Mesodermal cell (in vitro differentiated cells): ENCODE data around the gene NECTIN2.

Experiments used
- H3K27ac ChIP-seq: 2 replicates; pipeline ENCODE4 v1.7.0; 2013; ENCODE audit warnings: mild to moderate bottlenecking, low read depth, low read length, moderate library complexity; ENCODE audit not compliant: severe bottlenecking
- H3K36me3 ChIP-seq: 2 replicates; pipeline ENCODE4 v1.7.1; 2013; ENCODE audit warnings: mild to moderate bottlenecking, low read length, moderate library complexity; ENCODE audit not compliant: control insufficient read depth, insufficient read depth
- H3K4me1 ChIP-seq: one replicate; pipeline ENCODE4 v1.7.1; 2013; ENCODE audit warnings: mild to moderate bottlenecking, low read length; ENCODE audit not compliant: insufficient read depth, control insufficient read depth, poor library complexity, severe bottlenecking
- H3K4me3 ChIP-seq: 2 replicates; pipeline ENCODE4 v1.7.0; 2013; ENCODE audit warnings: low read length, control low read depth, mild to moderate bottlenecking; ENCODE audit not compliant: insufficient read depth, poor library complexity, severe bottlenecking; ENCODE audit errors: extremely low read depth
- H3K9me3 ChIP-seq: 2 replicates; pipeline ENCODE4 v1.7.1; 2013; ENCODE audit warnings: mild to moderate bottlenecking, low read length, moderate library complexity; ENCODE audit not compliant: control insufficient read depth
- WGBS, 2 experiments: methylation state at CpG; one replicate each; pipeline ENCODE4 v1.1.5; 2013; ENCODE audit warnings: missing lambda C conversion rate in 2 of 2; ENCODE audit not compliant: insufficient coverage in 2 of 2; 5-methylcytosine and 5-hydroxymethylcytosine counted together

The NECTIN2 gene

DNA sequence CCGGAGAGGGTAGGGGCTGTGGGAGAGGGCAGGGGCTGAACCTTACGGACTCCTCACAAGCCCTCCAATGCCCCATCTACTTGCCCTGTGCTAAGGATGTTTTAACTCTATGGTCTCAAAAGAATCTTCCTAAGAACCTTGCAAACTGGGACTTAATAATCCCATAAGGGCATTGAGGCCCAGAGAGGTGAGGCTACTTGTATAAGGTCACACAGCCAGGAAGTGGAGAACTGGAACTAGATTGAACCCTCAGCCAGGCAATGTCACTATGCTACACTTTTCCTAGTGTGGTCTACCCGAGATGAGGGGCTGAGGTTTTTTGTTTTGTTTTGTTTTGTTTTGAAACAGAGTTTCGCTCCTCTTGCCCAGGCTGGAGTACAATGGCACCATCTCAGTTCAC is 85.4 kb downstream of the NECTIN2 start:
- H3K4me3 ChIP-seq = no peak overlapping the region
- H3K9me3 ChIP-seq = no peaks in the 10 kb centered on the region
- no peak overlapping the region for H3K27ac ChIP-seq
- H3K4me1 ChIP-seq = no peaks in the 10 kb centered on the region
- no peaks in the 10 kb centered on the region for H3K36me3 ChIP-seq
- WGBS, 2 experiments = 100% methylated on average over 2 of the region's 4 CpGs; no CpG with 5 or more reads in 1 of the 2 experiments
